NCI-H446 (cell line): Measurements from ENCODE around the gene PADI1.

Source experiments
- DNase-seq, 2 experiments: peaks; one replicate each; lab custom pipeline; 2025; lab: John Stamatoyannopoulos, UW

The PADI1 gene

GRCh38 chr1:17272646-17273045, 67.7 kb downstream of the PADI1 start:
- DNase-seq, result no peak

DNA sequence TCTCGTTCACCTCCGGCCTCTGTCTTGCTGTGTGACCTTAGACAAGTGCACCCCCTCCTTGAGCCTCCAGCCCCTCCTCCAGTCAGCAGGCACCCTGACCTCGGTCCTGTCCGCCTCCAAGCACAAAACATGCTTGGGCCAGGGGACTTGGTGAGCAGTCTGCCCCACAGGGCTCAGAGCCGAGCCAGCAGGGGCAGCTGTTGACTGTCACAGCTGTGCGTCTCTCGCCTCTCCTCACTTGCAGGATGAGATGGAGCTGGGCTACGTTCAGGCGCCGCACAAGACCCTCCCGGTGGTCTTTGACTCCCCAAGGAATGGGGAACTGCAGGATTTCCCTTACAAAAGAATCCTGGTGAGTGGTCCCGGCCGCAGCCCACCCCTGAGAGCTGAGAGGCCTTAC, 68.2 kb downstream of the PADI1 start:
- no peak for DNase-seq

DNA sequence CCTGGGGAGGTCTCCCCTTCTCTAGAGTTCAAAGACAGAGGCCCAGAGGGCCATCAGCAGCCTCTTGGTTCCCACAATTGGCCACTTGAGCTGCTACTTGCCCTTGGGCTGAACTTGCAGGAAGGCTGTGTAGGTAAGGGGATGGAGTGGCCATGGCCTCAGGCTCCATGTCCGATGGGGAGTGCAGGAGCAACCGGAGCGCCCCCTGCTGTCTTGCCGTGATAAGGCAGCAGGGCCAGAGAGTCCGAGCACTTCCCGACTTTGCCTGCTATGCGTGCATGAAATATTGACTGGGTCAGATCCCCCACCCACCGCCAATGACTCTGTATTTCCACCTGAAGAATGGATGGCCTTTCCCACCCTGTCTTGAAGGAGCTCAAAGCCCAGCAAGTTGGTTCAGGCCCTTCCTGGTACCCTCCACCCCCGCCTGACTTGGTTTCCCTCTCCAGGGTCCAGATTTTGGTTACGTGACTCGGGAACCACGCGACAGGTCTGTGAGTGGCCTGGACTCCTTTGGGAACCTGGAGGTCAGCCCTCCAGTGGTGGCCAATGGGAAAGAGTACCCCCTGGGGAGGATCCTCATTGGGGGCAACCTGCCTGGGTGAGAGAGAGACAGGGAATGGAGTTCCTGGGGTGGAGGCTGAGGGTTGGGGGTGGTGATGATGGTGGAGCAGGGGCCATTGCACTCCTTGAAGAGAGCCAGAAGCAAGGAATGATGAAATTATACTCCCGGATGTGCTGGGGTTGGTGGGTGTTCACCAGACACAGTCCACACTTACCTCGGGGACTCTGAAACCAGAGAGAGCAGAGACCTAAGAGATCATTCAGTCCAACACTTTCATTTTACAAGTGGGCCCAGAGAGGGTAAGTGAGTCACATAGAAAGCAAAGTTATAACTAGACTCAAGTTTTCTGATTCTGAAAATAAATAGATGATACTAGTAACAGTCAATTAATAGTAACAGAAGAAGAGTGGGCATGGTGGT, 69.5 kb downstream of the PADI1 start:
- peak in 1 of 2 experiments; percentile 42 for DNase-seq

GRCh38 chr1:17276568-17276967, 71.6 kb downstream of the PADI1 start:
- DNase-seq, result peak; percentile 7 to 68

GRCh38 chr1:17277511-17278159, 72.7 kb downstream of the PADI1 start:
- no peak for DNase-seq

DNA sequence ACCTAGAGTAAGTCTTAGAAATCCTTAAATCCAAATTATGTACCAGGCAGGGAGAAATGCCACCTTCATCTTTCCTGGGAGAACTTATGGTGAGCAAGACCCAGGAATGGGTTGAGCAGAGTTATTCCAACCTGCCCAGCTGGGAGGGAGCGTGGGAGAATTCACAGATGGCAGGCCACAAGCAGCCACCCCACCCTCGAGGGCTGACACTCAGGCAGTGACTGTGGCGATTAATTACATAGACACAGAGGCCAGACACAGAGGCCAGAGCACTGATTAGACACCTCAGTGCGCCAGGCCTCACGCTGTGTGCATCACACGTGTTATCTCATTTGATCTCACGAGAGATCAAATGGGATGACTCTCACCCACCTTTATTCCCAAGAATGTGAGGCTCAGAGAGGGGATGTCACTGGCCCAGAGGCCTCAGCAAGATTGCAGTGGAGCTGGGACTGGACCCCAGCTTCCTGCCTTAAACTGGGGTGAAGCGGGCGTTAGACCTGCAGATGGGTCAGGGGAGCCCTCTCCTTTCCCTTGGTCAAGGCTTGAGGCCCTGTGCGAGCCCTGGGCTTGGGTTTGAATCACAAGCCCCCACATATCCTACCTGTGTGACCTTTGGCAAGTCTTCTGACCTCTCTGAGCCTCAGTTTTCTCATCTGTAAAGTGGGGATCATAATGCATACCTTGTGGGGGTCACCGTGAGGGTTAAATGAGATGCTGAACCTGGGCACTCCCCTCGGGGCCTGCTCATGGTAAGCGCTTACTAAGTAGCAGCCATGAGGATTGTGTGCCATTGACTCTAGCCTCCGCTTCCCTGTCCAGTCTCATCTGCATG, 74.3 kb downstream of the PADI1 start:
- no peak for DNase-seq

DNA sequence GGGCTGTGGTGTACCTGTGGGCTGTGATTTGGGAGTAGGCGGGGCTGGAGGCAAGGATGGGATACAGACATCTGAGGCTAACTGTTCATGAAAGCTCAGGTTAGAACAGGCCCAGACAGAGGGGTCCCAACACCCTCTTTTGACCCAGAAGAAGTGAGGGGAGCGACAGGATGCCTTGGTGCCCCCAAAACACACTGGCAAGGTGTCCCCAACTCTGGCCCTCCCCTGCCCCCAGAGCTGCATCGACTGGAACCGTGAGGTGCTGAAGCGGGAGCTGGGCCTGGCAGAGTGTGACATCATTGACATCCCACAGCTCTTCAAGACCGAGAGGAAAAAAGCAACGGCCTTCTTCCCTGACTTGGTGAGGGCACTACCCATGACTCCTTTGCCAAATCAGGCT, 75.5 kb downstream of the PADI1 start:
- no peak for DNase-seq

GRCh38 chr1:17280894-17281293, 76.0 kb downstream of the PADI1 start:
- no peak for DNase-seq

DNA sequence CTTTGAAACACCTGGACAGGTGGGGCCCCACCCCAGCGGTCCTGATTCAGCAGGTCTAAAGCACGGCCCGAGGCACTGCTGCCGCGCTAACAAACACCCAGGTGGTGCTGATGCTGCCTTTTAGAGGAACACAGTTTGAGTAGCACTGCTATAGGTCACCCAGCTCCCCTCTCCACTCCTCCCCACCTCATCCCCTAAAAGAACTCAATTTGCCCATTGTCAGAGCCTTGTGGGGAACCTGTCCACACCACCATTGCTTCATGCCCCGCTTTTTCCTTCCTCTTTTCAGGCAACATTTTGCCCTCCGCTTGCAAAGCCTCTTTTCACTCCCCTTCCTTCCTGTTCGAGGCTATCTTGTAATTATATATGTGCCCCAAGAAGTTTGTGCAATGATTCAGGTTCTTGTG, 76.8 kb downstream of the PADI1 start:
- no peak for DNase-seq

DNA sequence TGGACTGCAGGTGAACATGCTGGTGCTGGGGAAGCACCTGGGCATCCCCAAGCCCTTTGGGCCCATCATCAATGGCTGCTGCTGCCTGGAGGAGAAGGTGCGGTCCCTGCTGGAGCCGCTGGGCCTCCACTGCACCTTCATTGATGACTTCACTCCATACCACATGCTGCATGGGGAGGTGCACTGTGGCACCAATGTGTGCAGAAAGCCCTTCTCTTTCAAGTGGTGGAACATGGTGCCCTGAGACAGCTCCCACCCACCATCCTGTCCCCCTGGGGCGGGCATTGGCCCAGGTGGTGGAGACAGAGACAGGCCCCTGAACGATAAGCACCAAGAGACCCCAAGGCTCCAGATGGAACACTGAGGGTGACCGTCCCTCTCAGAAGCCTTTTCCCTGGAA, 77.9 kb downstream of the PADI1 start:
- no peak for DNase-seq

DNA sequence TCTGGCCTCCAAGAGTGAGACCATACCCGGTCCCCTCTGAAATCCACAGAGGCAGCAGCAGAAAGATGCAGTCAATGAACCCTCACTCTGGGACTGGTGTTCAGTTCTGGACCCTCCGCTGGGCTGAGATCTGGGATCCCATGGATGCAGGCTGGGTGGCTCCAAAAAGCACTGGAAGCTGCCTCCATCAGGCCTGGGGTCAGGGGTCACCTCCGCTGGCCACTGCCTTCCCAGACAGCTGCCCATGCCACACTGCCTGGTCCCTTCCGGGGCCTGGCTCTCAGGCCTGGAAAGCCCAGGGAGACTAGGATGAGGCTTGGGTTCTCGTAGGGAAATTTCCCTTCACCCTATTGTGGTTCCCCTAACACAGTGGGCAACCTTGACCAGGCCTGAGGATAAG, 81.7 kb downstream of the PADI1 start:
- no peak for DNase-seq

- no peak for DNase-seq
Measured at GRCh38 chr1:17287130-17287776, 82.3 kb downstream of the PADI1 start.

GRCh38 chr1:17289721-17290120, 84.8 kb downstream of the PADI1 start:
- no peak for DNase-seq

DNA sequence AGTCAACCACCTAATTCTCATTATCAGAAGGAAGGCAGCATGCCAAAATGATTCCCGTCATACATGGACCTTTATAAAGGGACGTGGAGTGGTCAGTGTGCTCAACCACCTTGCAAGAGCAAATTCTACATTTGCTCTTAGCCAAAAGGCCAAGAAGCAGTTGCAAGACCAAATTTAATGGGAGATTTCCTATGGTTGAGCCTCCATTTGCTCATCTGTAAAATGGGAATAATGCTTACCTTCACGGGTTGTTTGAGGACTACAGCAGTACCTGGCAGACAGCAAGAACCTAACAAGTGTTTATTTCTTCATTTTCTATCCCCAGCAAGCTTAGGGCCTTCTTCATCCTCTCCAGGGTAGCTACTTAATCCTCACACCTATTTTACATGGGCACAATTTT, 85.6 kb downstream of the PADI1 start:
- DNase-seq, result no peak

DNA sequence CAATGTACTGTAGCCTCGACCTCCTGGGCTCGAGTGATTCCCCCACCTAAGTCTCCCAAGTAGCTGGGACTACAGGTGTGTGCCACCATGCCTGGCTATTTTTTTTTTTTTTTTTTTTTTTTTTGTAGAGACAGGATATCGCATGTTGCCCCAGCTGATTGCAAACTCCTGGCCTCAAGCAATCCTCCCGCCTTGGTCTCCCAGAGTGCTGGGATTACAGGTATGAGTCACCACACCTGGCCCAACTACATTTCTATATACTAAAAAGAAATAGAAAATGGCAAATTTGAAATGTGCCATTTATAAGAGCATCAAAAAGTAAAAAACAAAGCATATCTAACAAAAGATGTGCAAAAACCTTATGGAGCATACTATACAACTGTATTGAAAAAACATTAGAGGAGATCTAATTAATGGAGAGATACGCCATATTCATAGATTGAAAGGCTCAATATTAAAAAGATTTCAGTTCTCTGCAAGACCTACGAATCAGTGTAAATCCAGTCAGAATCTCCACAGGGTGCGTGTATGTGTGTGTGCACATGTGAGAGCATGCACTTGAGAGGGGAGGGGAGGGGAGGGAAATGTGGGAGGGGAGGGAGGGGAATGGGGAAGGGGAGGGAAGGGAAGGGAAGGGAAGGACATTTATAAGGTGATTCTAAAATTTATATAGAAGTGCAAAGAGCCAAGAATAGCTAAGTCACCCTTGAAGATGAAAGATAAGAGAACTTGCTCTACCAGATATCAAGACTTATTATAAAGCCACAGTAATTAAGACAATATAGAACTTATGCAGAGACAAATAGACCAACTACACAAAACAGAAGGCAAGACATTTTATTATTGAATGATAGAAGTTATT, 87.6 kb downstream of the PADI1 start:
- no peak for DNase-seq

- no peak for DNase-seq
Measured at GRCh38 chr1:17293681-17294425, 88.9 kb downstream of the PADI1 start.

- no peak for DNase-seq
Measured at GRCh38 chr1:17295292-17295691, 90.4 kb downstream of the PADI1 start.
